Stimulated activated CD8-positive, alpha-beta memory T cell treated with anti-CD3 and anti-CD28 coated beads, Interleukin-2, amount 100 ng/mL, for 48 hours (primary cell): ENCODE data around the gene RASGRF1.

Experiments used
- DNase-seq, 2 donors: peaks; one replicate each; pipeline ENCODE4 v3.0.0-alpha.2; 2020; ENCODE audit warnings: low read depth in 2 of 2

The RASGRF1 gene

GRCh38 chr15:78957416-78958093 lies 133.0 kb downstream of the RASGRF1 start:
- no peak for DNase-seq

- DNase-seq = no peak
These were observed 133.6 kb downstream of the RASGRF1 start for GRCh38 chr15:78956937-78957336.

GRCh38 chr15:78955355-78955754 lies 135.2 kb downstream of the RASGRF1 start:
- no peak for DNase-seq

- no peak for DNase-seq
These were observed 138.7 kb downstream of the RASGRF1 start for GRCh38 chr15:78951841-78952238.

- no peak for DNase-seq
These were observed 139.4 kb downstream of the RASGRF1 start for GRCh38 chr15:78950902-78951840.

GRCh38 chr15:78950343-78950742 lies 140.2 kb downstream of the RASGRF1 start:
- DNase-seq = no peak

- DNase-seq = no peak
These were observed 141.1 kb downstream of the RASGRF1 start for GRCh38 chr15:78949461-78949860.

GRCh38 chr15:78947506-78947905 lies 143.1 kb downstream of the RASGRF1 start:
- no peak for DNase-seq

- DNase-seq = no peak
These were observed 144.1 kb downstream of the RASGRF1 start for GRCh38 chr15:78946493-78946892.

GRCh38 chr15:78944669-78945407 lies 145.7 kb downstream of the RASGRF1 start, which contains the start of gene CTSH:
Gene CTSH (minus strand): TSS chr15:78945046. CDS start chr15:78944981, 65 bp downstream.
- peak; percentile 47 to 69 for DNase-seq

GRCh38 chr15:78944202-78944625 lies 146.4 kb downstream of the RASGRF1 start:
- no peak for DNase-seq

- no peak for DNase-seq
These were observed 146.9 kb downstream of the RASGRF1 start for GRCh38 chr15:78943692-78944091.

GRCh38 chr15:78942741-78943140 lies 147.8 kb downstream of the RASGRF1 start:
- no peak for DNase-seq

- DNase-seq = no peak
These were observed 151.7 kb downstream of the RASGRF1 start for GRCh38 chr15:78938658-78939488.

GRCh38 chr15:78937132-78937739 lies 153.3 kb downstream of the RASGRF1 start:
- no peak for DNase-seq

GRCh38 chr15:78934655-78935023 lies 155.9 kb downstream of the RASGRF1 start:
- no peak for DNase-seq

- DNase-seq = no peak
These were observed 156.5 kb downstream of the RASGRF1 start for GRCh38 chr15:78933823-78934654.

- no peak for DNase-seq
These were observed 157.3 kb downstream of the RASGRF1 start for GRCh38 chr15:78933187-78933822.

GRCh38 chr15:78932258-78932808 lies 158.2 kb downstream of the RASGRF1 start:
- DNase-seq = no peak
